HG03175 (cell line): ENCODE data around the gene RIMKLB.
A peak's percentile ranks its signal among the peaks of the same experiment; 100 is the strongest.

Source experiments
- ATAC-seq: cut with Tn5 transposase; IDR thresholded peaks from one replicate; pipeline ENCODE4 v1.9.1; 2021; ENCODE audit warnings: mild to moderate bottlenecking, moderate library complexity; ENCODE audit not compliant: unreplicated experiment

RIMKLB gene, protein sequence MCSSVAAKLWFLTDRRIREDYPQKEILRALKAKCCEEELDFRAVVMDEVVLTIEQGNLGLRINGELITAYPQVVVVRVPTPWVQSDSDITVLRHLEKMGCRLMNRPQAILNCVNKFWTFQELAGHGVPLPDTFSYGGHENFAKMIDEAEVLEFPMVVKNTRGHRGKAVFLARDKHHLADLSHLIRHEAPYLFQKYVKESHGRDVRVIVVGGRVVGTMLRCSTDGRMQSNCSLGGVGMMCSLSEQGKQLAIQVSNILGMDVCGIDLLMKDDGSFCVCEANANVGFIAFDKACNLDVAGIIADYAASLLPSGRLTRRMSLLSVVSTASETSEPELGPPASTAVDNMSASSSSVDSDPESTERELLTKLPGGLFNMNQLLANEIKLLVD

DNA sequence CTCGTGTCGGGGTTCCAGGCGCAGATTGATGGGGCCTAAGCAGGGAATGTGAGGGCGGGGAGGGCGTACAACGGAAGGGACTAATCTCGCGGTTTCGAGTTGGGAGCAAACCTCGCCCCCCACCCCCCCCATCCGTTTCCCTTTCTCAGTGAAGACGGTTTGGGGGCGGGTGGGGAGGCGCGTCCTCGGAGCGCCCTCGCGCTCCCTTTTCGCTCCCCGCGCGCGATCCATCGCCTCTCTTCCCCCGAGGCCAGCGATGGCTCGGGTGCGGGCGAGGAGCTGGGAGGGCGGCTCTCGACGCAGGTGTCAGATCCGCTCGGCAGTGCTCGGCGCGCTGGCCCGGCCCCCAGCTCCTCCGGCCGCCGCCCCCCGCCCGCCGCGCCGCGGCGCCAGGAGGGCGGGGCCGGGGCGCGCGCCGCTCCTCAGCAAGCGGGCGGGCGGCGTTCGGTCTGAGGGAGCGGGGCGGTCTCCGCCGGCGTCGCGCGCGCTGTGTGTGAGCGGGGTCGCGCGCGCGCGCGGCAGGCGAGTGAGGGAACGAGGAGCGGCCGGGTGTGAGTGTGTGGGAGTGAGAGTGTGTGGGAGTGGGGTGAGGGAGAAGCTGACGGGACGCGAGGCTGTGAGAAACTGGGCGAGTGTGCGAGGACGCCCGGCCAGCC, at the start of gene RIMKLB:
RIMKLB (plus strand) TSS at position 516 of the 656 bp plus-strand sequence. CDS start 15,876 bp downstream, outside the sequence.
- peak; percentile 88 for ATAC-seq

DNA sequence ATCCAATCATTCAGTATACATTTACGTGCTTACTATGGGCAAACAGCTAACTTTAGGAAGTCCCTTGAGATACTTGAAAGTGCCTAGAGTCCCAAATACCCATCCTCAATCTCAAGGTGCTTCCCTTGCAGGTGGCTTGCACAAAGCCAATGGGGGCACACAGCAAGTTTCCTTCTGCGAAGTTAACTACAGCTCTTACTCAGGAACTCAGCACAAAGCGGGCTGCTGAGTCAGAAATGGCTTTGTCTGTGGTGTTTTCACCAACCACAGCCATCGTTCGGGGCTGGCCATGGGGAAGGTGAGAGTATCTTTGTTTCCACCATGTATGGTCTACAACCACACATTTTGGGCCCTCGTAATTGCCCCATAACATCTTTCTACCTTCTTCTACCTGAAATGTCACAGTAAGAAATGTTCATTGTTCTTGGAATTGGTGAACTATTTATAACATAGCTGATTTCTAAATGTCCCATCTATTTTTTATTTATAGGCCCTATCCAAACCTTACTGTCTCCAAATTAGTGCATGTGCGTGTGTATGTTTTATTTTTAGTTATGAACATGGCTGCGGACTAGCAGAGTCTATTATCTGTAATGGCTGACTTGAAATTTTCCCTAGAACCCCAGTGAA, 49.1 kb upstream of the RIMKLB start:
- ATAC-seq: peak; percentile 79

DNA sequence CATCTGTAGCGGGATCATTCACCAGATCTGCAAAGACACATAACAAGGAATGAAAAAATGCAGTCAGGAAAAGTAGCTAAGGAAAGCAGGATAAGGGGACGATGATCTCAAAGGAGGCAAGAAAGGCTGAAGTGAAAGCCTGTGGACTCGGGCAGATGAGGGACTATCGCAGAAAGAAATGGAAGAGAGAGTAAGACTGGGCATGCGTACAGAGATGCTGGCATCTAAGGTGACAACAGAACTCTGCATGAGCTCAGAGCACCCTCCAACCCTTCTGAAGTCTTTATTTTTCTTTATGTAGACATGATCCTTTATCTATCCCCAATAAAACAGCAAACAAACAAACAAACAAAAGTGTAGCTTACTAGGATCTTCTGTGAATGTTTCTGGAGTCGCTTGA, 42.4 kb upstream of the RIMKLB start:
- ATAC-seq: no peak

DNA sequence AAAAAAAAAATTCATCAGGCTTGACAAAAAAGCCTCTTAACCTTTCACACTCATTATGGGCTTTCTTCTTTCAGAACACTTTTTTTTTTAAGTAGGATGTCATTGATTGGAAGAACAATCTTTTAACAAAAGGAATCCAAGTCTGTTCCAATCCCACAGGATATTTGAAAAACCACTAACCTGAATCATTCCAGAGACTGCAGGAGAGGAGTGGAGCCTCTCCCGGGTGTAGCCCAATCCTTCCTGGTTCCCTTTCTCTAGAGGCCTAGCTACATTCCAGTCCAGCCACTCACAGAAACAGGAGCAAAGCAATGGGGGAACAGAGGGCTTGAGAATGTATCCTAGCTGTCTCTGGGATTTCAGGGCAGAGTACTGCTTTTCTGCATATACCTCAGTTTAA, 39.4 kb upstream of the RIMKLB start:
- no peak for ATAC-seq

DNA sequence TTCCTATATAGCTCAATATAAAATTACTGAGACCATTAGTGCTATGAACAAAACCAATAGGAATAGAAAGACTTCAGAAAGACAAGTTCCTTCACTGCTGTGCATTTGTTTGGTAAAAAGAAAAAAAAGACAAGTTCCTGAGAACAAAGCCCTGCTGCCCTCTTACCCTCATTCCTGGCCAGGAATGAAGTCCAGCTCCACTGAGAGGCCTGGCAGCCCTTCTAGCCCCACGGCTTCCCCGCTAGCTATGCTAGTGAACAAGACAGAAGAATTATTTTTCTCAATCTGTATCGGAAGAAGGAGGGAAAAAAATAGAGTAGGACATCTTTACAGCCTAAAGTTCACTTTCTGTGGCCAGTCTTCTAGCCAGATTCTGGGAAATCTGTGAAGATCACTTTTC, 36.8 kb upstream of the RIMKLB start:
- ATAC-seq: no peak

DNA sequence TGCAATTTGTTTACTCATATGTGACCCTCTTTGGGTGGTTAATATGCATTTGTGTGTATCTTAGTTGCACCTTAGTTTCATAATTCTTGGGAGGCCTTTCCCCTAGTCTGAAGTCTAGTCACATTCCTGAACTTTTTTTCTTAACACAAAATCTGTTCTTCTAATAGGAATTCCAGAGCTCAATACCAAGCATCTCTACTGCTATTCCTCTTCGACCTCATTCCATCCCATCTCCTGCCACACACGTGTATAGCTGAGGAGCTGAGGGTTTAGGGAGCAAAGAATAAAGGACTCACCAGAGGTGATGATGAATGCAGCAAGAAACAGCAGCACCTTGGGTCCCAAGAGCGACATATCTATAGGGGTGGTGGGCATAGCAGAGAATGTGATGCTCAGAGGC, 36.0 kb upstream of the RIMKLB start:
- no peak for ATAC-seq

DNA sequence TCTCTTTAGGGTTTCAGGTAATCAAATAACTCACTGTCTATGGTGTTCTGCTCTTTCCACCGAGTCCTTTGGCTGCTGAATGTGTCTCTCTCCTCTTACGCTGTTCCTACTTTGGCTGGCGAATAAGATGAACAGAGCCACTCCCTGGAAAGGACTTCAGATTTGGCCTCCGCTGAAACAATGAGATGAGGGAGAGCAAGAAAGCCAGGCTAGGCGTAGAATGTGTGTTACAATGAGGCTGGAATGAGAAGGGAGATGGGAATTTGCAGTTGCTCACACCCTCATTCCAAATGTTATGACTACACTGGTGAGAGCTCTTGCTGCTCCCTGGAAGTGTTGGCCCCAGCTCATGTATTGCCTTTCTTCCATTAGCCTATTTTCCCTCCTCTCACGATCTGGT, 35.2 kb upstream of the RIMKLB start, which contains the start of gene MFAP5:
MFAP5 (minus strand) TSS at position 234 of the 400 bp plus-strand sequence. CDS start 722 bp downstream, outside the sequence.
- ATAC-seq: no peak

DNA sequence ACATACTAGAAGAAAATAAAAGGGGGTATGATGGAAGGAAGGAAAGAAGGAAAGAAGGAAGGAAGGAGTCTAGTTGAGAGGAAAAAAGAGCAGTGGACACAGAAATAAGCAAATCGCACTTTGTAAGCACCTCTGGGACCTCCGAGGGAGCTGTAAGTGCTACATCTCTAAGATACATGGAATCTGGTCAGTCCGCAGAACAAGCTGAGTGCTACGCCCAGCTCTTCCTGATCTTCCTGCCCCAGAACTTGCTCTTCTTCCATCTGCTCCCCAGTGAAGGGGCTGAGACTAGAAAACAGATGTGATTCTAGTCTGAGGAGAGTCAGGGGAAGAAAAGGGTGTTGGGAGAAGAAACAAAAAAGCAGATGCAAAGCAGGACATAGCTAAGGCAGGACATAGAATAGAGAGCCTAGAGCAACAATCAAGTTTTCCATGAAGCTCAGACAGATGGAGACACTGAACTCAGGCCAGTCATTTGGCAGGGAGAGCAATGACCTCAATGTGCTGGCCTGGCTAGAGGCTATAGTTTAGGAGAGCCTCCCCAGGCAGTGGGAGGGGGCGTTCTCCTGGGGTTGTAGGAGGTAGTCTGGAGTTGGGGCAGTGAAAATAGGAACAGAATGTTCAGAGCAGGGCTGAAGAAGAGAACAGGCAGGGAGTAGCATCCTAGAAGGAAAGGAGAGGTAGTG, 33.4 kb upstream of the RIMKLB start:
- no peak for ATAC-seq

DNA sequence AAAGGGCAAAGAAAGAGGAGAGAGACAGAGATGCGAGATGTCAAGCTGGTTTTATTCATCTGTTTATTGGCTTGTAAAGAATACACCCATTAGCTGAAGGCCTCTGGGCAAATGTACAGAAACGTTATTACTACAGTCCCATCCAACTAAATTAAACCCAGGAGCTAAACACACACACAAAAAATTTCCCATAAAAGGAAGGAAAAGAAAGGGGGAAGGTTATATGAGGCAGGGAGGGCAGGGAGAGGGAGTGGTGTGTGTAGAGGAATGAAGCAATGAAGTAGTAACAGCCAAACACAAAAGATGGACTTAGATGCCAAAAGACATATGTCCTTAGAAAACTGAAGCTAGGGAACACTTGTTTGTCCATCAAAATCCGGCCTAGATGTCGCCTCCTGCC, 32.0 kb upstream of the RIMKLB start:
- no peak for ATAC-seq

DNA sequence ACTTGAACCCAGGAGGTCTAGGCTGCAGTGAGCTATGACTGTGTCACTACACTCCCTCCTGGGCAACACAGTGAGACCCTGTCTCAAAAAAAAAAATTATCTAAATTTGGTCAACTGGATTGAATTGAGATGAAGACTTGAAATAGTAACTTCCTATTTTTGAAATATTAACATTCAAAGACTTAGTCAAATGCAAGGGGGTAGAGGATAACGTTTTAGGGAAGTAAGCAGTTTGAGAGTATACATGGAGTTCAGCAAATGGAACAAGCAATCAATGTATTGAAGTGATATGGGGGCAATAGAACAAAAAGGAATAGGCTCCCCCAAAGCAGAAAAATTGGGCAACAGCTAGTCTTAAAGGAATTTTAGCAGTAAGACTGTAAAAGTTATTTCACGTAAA, 30.5 kb upstream of the RIMKLB start:
- no peak for ATAC-seq

DNA sequence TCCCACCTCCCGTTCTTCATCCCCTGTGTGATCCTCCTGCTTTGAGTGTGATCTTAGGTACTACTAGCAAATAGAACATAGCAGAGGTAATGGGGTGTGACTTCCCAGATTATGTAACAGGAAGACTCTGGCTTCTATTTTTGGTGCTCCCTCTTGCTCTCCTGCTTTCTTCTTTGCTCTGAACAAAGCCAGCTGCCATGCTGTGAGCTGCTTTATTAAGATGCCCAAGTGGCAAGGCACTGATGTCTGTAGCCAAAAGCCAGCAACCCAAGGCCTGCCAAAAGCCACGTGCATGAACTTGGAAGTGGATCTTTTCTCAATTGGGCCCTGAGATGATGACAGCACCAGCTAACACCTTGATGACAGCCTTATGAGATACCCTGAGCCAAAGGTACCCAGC, 29.4 kb upstream of the RIMKLB start:
- no peak for ATAC-seq

DNA sequence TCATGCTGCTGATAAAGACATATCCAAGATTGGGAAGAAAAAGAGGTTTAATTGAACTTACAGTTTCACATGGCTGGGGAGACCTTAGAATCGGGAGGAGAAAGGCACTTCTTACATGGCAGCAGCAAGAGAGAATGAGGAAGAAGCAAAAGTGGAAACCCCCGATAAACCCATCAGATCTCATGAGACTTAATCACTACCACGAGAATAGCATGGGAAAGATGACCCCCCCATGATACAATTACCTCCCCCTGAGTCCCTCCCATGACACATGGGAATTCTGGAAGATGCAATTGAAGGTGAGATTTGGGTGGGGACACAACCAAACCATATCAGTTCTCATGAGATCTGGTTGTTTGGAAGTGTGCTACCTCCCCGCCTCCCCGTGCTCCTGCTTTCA, 25.4 kb upstream of the RIMKLB start:
- no peak for ATAC-seq

DNA sequence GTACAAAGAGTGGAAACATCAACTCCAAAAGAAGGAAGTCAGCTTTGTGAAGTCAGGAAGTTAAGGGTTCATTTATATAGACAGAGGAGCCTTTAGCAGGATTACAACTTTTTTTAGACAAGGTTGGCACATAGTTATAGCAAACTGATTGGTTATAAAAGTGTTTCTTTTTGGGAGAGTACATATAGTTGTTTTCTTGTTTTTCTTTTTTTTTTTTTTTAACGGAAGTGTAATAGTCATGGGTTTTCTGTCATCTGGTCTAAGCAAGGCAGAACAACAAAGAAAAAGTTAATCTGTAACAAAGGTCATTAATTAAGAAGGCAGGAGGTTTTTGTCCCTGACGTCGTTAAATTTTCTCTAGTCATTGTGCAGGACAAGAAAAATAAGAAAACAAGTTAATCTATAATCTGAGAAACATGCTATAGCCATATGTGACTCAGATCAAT, 22.2 kb upstream of the RIMKLB start:
- peak; percentile 78 for ATAC-seq

DNA sequence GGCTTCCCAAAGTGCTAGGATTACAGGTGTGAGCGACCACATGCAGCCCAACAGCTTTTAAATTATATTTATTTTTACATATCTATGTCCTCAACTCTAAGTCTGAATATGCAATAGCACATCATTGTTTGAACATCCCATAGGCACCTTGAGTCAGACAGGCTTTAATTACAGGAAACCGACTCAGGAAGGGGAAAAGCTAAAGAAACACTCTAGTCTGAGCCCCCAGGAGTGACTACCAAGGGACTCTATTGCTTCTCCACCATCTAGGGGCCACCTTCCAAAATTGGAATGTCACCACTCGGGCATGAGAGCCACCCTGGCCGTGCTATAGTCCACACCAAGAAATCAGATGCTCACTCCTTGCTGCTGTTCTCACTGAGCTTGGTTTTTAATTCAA, 21.1 kb upstream of the RIMKLB start:
- no peak for ATAC-seq

DNA sequence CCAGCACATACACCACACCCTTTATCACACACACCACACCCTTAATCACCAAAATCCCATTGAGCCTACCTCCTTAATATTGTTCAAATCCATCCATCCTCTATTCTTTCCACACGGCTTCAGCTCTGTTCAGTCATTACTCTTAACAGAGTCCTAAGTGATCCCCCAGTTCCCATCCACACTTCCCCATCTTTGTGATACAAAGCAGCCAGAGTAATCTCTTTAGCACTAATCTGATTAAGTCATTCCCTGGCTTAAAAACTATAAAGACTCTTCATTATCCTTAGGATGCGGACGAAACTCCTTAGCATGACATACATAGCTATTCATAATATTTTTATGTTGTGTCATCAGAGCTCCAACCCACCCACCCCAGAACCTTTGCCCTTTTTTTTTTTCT, 20.4 kb upstream of the RIMKLB start:
- ATAC-seq: no peak

DNA sequence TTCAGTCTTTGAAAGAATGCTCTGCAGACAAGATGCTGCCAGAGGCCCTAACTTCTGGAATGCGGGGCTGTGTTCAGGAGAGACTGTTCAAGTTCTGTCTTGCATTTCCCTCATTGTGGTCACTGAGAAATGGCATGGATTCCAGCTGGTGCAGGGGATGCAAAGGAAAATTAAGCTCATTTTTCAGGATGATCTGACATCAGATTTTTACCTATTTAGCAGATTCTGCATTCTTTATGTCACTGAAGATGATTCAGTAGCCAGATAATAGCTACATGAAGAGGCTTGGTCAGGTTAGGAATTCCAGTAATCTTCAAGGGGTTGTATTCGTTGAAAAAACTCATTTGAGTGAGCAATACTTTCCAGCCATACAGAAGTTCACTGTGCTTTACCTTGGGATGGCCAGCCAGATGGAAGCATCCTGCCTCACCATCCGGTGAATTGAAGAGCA, 19.1 kb upstream of the RIMKLB start:
- ATAC-seq: no peak

DNA sequence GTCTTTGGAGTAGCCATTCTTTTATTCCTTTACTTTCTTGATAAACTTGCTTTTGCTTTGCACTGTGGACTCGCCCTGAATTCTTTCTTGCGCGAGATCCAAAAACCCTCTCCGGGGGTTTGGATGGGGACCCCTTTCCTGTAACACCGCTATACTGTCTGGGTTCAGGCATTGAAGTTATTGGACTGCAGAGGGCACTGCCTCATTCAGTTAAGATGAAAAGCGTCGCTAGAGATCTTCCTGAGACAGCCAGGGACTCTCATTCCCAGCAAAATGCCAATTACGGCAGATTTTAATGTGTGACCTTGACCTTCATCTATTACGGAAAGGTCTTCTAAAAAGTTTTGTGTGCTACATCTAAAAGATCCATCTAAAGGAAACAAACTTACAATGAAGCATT, 17.3 kb upstream of the RIMKLB start:
- no peak for ATAC-seq

DNA sequence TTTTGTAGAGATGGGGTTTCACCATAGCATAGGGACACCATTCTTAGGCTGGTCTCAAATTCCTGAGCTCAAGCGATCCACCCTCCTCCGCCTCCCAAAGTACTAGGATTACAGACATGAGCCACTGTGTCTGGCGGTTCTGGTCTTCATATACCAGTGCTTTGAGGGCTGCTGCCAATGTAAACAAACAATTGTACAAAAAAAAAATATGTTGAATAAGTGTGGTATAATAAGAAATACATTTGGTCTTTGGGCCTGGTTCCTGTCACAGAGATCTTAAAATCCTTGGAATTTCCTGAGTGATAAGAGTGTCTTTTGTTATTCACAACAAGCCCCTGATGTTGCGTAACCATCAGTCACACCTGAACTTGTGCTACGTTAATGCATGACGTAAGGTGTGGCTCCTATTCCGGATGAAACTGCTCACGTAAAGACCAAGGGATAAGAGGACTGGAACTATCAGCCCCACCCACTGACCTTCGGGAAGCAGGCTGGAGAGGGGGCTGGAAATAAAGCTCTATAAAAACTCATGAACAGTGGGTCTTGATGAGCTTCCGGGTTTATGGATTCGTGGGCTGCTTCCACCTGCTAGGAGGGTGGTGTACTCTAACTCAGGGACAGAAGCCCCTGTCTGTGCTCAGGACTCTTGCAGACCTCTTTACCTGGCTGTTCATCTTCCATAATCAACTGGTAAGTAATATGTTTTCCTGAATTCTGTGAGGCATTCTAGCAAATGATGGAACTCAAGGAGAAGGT, 16.5 kb upstream of the RIMKLB start:
- ATAC-seq: no peak

DNA sequence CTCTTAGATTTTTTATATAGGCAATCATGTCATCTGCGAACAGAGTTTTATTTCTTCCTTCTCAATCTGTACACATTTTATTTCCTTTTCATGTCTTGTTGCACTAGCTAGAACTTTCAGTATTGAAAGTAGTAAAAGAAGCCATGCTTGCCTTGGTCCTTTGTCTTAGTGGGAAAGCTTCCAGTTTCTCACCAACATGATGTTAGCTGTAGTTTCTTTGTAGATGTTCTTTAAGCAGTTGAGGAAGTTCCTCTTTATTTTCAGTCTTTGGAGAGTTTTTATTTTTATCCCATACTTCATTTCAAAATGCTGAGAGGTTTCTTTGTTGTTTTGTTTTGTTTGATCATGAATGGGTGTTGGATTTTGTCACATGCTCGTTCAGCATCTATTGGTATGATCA, 12.7 kb upstream of the RIMKLB start:
- ATAC-seq: no peak

DNA sequence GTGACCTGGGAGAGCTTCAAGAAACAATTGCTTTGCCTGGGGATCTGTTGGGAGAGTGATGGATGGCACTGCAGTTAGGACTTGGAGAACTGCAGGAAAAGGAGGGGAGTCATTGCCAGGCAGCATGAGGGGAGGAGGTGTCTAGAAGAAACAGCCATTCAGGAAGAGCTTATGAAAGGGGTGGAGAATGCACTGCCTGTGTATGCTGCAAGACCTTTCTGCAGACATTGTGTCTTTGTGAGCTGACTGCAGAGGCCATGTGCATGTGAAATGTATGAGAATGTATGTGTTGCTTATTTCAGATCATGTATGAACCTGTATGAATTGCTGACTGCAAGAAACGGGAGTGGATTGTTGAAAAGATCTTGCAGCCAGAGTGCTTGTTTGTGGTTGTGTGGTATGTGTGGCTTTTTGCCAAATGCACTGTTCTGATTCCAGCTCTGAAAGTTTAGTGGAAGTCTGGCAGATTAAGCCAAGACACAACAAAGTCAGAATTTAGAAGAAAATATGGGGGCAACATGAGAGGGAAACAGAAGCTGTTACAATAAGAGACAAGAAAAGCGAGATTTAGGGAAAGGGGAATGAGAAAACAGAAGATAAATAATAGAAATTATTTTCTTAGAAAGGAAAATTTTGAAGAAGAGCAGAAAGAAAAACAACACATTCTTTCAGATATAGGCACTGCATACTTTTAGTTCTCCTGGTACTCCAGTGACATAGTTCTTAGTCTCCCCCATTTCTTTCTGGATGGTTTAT, 9.8 kb upstream of the RIMKLB start:
- ATAC-seq: no peak
